ENCODE data around the gene CARTPT. TPM values are rescaled to one million over a fixed set of nuclear protein-coding genes. Genes with fewer than 3 reads are reported as not detected.

CARTPT gene
- total RNA-seq, 1 experiment from 2014 or later = not detected

- TF ChIP-seq USF2 (CRISPR knock-in tag; IDR thresholded peaks at IDR 0.05) (no peak), ZNF532 (CRISPR knock-in tag; IDR thresholded peaks at IDR 0.05; ENCODE audit: borderline replicate concordance) (no peak)
Measured at GRCh38 chr5:71743155-71743554, 24.1 kb downstream of the CARTPT start (continued).

- peaks cover 14% of the 10 kb centered on the region for H3K9me3 Mint-ChIP-seq
- CTCF ChIA-PET = interaction anchor here (0.9 to 1.2 kb wide), 3 partner anchors 14 to 46 kb away, joined by 3 read pairs; no protein-coding TSS in a partner anchor
- H3K36me3 Mint-ChIP-seq = no peaks in the 10 kb centered on the region
- no peaks in the 10 kb centered on the region for H3K27me3 Mint-ChIP-seq (ENCODE audit: low read depth)
- DNase-seq (ENCODE audit: low spot score) = no peak
- peaks cover 10% of the 10 kb centered on the region for H3K4me1 Mint-ChIP-seq
- no peak overlapping the region for H3K27ac Mint-ChIP-seq
- ATAC-seq = no peak
- POLR2A ChIA-PET = no interaction called here
- no peak overlapping the region for H3K4me3 Mint-ChIP-seq
- TF ChIP-seq USF1 (CRISPR knock-in tag; IDR thresholded peaks at IDR 0.05) (no peak), PREB (CRISPR knock-in tag; IDR thresholded peaks at IDR 0.05; ENCODE audit: borderline replicate concordance) (no peak), AFF4 (CRISPR knock-in tag; IDR thresholded peaks at IDR 0.05; ENCODE audit: borderline replicate concordance) (no peak), CREB1 (CRISPR knock-in tag; IDR thresholded peaks at IDR 0.05) (no peak), USF2 (CRISPR knock-in tag; IDR thresholded peaks at IDR 0.05) (no peak), NR3C1 (CRISPR knock-in tag; conservative IDR thresholded peaks at IDR 0.05; ENCODE audit: low read depth) (no peak), EMX1 (CRISPR knock-in tag; IDR thresholded peaks at IDR 0.05) (no peak), ZNF425 (CRISPR knock-in tag; conservative IDR thresholded peaks at IDR 0.05) (no peak), GTF2I (CRISPR knock-in tag; conservative IDR thresholded peaks at IDR 0.05) (no peak), JAZF1 (CRISPR knock-in tag; IDR thresholded peaks at IDR 0.05) (no peak), ZNF121 (CRISPR knock-in tag; IDR thresholded peaks at IDR 0.05) (no peak)
Measured at GRCh38 chr5:71744009-71744790, 25.1 kb downstream of the CARTPT start.

Measured in WTC11 (cell line).